ENCODE results near the gene SYNM. TPM values are rescaled to one million over a fixed set of nuclear protein-coding genes. Genes with fewer than 3 reads are reported as not detected.

SYNM gene
- total and polyA plus RNA-seq, 2 of the 8 experiments (the other 6 are each of a cell fraction or from before 2014, with no cell fraction given): 0.89 to 2.0 TPM

DNA sequence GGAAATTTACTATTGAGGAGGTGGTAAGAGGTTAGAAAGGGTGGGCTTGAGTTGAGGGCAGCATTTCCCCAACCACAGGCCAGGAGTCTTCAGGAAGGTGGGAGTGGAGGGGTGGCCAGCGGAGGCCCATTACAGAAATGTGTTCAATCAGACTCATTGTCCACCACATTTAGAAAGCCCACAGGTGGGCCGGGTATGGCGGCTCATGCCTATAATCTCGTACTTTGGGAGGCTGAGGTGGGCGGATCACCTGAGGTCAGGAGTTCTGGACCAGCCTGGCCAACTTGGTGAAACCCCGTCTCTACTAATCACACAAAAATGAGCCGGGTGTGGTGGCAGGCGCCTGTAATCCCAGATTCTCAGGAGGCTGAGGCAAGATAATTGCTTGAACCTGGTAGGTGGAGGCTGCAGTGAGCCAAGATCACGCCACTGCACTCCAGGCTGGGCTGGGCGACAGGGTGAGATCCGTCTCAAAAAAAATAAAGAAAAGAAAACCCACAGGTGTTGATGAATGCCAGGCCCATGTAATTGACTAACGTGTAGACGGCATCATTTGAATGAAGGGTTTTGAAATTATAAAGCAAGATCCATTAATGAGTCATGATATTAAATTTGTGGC lies 12.2 kb upstream of the SYNM start (continued):
- TF ChIP-seq SP2 (IDR thresholded peaks at IDR 0.05; ENCODE audit: low read length) (no peak), RAD21 (IDR thresholded peaks at IDR 0.05 in 1 of 2, conservative IDR thresholded peaks at IDR 0.05 in 1 of 2; ENCODE audit: low read depth in 2 of 2, low read length in 2 of 2) (no peak), JUN (IDR thresholded peaks at IDR 0.05; ENCODE audit: low read depth, low read length) (no peak), SIN3A (conservative IDR thresholded peaks at IDR 0.05 in 1 of 2, IDR thresholded peaks at IDR 0.05 in 1 of 2; ENCODE audit: low read depth in 1 of 2, low read length in 2 of 2) (no peak), RXRA (IDR thresholded peaks at IDR 0.05; ENCODE audit: insufficient read depth, low read depth, low read length) (no peak), KDM5A (IDR thresholded peaks at IDR 0.05; ENCODE audit: low read length) (no peak), PHF8 (conservative IDR thresholded peaks at IDR 0.05; ENCODE audit: low read depth, low read length) (no peak)
